Measurements from ENCODE around the gene SPPL2C. TPM values are rescaled to one million over a fixed set of nuclear protein-coding genes. Genes with fewer than 3 reads are reported as not detected.
A peak's percentile ranks its signal among the peaks of the same experiment; 100 is the strongest.

The SPPL2C gene
- total RNA-seq, 1 donor from 2014 or later = not detected

DNA sequence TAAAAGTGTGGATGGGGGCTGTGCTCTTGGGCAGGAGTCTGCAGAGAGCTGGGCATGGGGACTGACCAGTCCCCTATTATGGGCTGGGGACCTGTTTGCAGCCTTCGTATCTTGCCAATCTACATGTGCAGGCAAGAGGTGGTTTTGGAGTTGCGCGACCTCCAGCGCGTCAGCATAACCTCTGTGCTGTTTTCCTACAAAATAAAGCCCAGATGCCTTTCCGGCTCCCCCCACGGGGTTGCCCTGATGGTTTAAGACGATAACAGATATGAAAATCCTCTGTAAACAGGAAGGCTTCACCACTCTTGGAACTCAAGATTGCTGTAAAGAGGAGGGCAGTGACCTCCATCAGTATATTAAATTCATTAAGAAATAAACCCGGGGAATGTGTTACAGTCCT, 16.5 kb upstream of the SPPL2C start:
- DNase-seq (ENCODE audit: low read depth) = no peak

DNA sequence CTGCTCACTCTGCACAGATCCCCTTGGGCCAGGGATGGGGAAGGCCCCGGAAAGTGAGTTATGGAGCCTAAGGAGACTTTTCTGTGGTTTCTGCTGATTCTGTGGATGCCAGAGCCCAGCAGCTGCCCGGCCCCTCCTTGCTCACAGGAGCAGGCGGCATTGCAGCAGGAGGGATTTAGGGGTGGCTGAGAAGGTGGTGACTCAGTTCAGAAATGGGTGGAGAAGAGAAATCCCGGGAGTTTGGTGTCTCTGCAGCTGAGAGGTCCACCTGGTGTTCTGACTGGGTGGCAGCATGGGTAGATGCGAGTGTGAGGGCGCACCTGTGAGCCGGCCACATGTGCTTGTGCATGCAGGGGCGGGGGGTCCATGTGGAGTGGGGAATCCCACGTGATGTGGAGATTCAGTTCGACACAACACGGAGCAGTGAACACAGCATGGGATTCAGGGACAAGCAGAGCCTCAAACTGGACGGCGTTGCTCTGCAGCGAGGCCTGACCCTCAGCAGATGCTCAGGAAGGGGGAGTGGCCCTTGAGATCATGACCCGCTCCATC, 16.0 kb upstream of the SPPL2C start:
- no peak for DNase-seq (ENCODE audit: low read depth)

DNA sequence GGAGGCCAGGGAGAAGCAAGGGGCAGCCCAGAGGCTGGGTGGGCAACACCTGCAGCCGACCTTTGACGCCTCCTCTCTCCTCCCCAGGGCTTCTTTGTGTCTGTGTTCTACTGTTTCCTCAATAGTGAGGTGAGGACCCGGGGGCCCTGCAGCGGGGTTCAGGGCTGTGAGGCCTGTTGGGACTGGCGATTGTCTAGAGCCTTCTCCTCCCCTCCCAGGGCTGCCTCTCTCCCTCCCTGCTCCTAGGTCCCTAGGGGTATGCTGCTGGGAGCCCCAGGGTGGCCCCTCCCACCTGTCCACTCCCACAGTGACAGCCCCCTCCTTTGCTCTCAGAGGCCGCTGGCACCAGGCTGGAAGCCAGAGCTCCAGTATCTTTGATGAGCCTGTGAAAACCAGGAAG, 10.8 kb upstream of the SPPL2C start:
- DNase-seq (ENCODE audit: low read depth) = no peak

DNA sequence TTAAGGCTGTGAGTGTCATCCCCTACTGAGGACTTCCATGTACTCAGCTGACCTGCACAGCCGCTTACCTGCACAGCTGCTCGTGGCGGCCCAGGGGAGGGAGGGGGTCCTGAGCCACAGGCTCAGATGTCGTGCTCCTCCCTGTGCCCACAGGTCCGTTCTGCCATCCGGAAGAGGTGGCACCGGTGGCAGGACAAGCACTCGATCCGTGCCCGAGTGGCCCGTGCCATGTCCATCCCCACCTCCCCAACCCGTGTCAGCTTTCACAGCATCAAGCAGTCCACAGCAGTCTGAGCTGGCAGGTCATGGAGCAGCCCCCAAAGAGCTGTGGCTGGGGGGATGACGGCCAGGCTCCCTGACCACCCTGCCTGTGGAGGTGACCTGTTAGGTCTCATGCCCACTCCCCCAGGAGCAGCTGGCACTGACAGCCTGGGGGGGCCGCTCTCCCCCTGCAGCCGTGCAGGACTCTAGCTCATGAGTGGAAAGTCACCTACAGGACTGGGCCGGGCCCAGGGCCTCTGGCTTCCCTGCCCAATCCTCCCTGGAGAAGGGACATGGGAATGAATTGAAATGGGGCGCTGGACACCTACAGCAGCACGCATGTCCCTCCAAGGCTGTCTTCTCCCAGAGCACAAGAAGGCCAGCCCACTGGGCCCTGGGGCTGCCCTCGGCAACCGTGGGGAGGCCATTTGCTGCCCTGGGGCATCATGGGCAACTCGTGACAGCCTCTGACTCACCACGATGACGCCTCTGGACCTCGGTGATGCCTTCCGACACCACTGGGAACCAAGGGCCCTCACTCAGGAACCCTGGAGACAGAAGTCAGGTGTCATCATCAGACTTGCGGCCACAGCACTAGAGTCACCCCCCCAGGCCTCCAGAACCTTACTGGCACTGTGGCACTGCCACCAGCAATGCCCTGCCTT, 9.9 kb upstream of the SPPL2C start:
- no peak for DNase-seq (ENCODE audit: low read depth)

DNA sequence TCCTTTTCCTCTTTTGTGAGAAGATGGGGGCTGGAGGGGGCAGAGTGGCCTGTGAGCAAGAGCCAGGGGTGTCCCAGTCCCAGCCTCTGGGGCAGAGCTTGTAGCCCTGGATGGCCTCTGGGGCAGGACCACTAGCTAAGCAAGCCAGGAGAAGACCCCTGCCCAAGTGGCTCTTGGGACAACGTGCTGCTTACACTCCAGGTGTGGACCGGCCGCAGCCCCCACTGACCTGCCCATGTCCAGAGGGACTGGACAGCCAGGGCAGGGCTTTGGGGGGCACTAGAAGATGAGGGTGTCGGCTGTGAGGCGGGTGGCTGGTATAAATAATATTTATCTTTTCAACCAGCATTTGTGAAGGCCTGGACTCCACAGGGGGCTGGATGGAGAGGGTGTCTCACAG, 9.2 kb upstream of the SPPL2C start:
- DNase-seq (ENCODE audit: low read depth) = no peak

DNA sequence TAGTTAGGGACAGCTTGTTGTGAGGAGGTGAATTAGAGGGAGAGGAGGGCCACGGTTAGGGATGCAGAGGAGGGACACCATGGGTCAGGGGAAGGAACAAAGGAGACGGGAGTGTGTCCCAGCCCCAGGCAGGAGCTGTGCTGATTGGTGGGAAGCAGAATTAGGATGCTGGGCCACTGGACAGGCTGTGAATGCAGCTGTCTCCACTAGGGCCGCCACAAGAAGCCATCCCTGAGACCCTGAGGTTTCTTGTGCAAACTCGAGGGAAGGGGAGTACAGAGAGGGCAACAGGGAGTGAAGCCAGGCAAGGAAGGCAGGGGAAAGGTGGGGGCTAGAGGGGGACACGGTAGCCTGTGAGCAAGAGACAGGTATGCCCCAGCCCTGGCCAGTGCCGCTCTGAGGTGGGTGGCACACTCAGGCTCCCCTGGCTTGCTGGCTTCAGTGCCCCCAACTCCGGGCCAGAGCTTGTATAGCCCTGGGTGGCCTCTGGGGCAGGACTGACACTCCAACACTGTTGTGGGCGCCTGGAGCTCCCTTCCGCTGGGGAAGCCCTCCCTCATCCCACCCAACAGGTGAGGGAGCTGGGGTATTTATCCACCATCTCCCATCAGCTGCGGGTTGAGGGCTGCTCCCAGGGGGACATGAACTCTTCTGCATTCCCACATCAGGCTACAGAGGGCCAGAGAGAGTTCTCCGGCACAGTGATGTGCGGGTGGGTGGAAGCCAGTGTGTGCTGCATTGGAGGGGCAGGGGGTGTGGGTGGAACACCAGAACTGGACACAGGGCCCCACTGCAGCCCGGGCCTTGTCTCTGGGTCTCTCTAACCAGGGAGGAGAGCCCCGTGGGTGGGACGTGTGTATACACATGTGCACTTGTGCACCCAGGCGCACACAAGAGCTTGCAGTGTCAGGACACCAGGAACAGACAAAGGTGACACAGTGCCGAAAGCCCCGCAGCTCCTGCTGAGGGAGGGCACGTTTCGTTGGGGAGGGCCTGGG, 8.3 kb upstream of the SPPL2C start:
- no peak for DNase-seq (ENCODE audit: low read depth)

DNA sequence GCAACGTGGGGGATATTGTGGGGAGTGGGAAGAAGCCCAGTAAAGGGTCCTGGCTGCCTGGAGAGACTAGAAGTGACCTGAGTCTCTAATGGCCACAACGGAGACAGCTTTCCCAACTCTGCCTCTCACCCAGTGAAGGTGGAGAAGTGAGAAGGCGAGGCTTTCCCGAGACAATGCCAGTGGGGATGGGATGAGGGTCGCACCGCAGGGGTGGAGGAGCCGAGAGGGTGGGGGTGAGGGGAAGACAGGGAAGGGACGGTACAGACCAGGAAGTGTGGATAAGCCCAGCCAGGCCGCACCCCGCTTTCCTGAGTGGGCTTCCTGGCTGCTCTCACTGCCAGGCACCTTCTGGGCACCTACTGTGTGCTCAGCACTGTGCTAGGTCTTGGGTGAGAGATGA, 7.5 kb upstream of the SPPL2C start:
- DNase-seq (ENCODE audit: low read depth) = no peak

DNA sequence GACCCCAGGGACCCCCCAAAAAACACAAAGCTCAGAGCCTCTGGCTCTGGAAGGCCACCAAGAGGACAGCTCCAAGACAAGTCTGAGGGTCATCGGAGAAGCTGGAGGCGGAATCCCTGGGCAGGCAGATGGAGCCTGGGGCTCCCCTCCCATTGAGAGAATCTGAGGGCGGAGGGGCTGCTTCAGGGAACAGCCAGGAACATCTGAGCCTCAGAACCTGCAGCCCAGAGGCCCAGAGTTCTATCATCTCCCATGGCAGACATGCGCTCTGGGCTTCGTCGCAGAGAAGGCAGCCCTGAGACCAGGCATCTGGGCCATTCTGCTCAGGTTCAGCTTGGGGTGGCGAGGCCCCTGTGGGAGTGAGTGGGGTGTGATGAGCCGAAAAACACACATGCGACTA, 7.1 kb upstream of the SPPL2C start:
- DNase-seq (ENCODE audit: low read depth) = no peak

DNA sequence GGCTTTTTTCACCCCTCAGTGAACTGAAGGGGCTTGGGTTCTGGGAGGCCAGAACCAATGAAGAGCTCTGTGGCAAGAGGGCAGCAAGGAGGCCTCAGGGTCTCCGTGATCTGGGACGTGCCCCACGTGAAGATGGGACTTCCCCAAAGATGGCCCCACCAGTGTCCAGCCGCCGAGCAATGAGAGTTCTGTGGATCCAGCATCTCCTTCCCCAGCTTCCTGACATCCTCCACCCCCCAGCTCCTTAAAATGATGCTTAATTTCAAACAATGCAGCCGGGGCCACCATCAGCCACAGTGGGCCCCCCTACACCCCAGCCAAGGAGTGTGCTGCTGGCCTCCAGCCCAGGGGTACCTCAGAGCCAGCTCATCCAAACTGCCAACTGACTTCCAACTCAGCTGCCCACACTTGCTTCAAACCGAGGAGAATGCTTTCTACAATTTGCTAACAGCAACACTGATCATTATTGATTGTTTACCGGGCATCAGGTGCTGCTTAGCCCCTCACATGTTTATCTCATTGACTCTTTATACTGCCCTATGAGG, 5.9 kb upstream of the SPPL2C start:
- DNase-seq (ENCODE audit: low read depth) = no peak

DNA sequence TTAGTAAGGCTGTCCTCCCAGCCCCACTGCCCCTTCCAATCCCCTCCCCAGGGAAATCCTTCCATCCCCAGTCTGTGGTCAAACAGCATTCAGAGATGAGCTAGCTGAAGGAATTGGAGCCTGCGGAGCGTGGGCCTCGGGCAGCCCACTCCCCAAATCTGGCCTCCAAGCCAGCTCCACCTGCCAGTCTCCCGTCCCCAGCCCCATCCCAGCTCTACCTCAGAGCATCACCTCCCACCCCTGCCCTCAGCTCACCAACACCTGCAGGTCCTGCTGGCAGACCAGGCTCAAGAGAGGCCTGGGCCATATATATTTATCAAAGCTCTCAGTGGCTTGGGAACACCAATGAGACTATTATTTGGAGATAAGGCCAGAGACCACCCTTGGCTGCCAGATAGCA, 5.2 kb upstream of the SPPL2C start:
- no peak for DNase-seq (ENCODE audit: low read depth)

DNA sequence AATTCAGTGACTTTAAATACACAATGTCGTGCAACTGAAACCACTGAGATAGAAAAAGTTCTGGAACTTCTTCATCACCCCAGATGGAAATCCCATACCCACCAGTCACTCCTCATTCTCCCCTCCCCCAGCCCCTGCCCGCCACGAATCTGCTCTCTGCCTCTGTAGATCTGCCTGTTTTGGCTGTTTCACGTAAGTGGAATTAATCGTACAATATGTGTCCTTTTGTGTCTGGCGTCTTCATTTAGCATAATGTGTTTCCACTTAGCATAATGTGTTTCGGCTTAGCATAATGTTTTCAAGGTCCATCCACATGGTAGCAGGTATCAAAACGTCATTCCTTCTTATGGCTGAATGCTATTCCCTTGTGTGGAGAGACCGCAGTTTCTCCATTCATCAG, 3.5 kb upstream of the SPPL2C start:
- no peak for DNase-seq (ENCODE audit: low read depth)

DNA sequence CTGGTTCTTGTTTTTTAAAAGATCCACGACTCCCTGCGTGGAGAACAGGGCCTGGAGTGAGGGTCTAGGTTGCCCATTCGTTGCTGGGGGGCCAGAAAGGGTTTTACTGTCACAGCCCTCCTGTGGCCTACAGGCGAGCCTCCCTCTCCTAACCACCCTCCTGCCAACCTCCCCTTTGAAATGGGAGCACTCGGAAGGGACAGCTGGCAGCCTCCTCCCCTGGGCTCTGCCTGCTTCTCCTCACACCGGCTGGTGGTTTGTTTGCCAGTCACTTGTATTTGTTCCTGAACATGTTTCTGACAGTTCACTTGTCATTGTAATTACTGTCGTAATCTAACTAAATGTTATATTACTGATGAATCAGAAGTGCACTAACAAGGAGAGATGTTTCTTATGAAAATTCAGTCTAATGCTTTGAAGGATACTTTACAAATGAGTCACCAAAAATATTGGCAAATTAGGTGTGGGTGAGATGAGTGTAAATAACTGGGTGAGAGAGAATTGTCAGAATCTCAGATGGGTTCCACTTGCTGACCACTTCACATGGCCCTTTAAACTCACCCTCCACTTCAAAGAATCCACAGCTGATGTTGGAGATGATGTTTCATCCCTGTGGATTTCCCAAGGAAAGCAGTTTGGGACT, 2.7 kb upstream of the SPPL2C start:
- DNase-seq (ENCODE audit: low read depth) = peak; percentile 2

DNA sequence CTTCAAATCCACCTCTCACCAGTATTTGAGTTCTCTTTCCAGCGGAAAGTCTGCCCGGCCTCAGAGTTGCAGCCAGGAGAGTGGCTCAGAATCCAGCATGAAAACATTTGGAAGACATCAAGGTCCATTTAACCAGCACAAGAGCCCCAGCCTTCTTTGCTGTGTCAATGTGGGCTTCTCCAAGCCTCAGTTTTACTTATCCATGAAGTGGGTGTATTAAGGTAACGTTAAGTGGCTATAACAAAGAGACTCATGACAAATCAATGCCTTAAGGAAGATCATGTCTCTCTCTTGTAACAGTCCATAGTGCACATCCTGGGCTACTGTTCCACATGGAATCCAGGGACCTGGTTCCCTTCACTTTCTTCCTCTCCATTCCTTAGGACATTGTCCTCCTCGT, 959 bp upstream of the SPPL2C start:
- no peak for DNase-seq (ENCODE audit: low read depth)

DNA sequence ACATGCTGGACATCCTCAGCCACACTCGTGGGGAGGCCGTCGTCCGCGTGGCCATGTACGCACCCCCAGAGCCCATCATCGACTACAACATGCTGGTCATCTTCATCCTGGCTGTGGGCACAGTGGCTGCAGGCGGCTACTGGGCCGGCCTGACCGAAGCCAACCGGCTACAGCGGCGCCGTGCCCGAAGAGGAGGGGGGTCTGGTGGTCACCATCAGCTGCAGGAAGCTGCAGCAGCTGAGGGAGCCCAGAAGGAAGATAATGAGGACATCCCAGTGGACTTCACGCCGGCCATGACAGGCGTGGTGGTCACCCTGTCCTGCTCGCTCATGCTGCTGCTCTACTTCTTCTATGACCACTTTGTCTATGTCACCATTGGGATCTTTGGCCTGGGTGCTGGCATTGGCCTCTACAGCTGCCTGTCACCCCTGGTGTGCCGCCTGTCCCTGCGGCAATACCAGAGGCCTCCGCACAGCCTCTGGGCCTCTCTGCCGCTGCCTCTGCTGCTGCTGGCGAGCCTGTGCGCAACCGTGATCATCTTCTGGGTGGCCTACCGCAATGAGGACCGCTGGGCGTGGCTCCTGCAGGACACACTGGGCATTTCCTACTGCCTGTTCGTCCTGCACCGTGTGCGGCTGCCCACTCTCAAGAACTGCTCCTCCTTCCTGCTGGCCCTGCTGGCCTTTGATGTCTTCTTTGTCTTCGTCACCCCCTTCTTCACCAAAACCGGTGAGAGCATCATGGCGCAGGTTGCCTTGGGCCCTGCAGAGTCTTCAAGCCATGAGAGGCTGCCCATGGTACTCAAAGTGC, 900 bp downstream of the SPPL2C start:
- no peak for DNase-seq (ENCODE audit: low read depth)

DNA sequence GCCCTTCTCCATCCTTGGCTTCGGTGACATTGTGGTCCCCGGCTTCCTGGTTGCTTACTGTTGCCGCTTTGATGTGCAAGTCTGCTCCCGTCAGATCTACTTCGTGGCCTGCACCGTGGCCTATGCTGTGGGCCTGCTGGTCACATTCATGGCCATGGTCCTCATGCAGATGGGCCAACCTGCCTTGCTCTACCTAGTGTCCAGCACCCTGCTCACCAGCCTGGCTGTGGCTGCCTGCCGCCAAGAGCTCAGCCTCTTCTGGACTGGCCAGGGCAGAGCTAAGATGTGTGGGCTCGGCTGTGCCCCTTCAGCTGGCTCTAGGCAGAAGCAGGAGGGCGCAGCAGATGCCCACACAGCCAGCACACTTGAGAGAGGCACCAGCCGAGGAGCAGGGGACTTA, 1.5 kb downstream of the SPPL2C start:
- DNase-seq (ENCODE audit: low read depth) = no peak

DNA sequence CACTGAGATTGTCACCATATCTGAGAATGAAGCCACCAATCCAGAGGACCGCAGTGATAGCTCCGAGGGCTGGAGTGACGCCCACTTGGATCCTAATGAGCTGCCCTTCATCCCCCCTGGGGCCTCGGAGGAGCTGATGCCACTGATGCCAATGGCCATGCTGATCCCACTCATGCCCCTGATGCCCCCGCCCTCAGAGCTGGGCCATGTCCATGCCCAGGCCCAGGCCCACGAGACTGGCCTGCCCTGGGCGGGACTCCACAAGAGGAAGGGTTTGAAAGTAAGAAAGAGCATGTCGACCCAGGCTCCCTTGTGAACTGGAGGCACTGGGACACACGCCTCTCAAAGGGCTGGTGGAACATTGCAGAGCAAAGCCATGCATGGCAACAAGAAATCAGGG, 2.0 kb downstream of the SPPL2C start:
- DNase-seq (ENCODE audit: low read depth) = no peak

DNA sequence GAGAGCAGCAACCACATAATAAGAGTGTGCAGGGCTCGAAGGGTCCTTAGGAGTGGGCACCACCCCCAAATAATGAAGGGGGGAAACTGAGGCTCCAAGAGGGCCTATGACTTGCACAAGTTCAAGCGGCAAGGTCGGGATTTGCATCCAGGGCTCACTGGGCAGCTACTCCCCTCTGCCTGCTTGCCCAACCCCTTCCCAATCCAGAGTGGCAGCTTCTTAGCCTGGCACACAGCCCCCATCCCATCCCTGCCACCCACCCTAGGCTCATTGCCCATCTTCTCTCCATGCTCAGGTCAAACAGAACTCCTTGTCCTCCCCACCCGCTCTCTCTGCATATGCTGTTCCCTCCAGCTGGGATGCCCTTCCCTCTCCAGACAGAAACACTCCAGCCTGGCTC, 2.4 kb downstream of the SPPL2C start:
- no peak for DNase-seq (ENCODE audit: low read depth)

DNA sequence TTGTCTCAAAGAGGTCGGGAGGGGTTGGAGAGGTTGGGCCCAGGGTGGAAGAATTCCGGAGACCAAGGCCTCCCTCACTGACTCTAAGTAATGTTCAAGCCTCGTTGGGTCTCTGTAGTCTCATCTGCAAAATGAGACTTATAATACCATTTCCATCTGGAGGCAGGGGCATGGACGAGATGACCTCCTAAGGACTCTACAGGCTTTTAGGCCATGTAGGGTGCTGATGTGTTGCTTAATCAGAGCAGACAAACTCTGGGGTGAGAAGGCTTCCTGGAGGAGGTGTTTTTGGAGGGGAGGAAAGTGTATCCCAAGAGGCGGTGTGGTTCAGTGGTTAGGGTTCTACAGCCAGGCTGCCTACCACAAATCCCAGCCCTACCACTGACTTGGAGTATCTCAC, 3.1 kb downstream of the SPPL2C start:
- DNase-seq (ENCODE audit: low read depth) = no peak

DNA sequence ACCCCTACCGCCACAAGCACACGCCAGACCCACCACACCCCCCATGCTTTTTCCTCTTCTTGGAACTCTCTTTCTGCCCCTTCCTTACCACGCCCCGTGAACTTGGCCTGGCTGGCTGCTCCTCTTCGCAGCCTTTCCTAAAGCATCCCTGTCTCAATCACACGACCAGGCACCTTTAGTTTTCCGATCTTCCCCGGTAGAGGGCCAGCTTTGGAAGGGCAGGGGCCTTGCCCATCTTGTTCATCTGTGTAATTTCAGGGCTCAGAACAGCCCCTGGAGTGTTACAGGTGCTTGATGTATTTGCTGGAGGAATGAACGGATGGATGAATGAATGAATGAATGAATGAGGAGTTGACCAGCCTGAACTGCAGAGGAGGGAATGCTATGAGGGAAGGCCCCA, 3.7 kb downstream of the SPPL2C start:
- DNase-seq (ENCODE audit: low read depth) = no peak

DNA sequence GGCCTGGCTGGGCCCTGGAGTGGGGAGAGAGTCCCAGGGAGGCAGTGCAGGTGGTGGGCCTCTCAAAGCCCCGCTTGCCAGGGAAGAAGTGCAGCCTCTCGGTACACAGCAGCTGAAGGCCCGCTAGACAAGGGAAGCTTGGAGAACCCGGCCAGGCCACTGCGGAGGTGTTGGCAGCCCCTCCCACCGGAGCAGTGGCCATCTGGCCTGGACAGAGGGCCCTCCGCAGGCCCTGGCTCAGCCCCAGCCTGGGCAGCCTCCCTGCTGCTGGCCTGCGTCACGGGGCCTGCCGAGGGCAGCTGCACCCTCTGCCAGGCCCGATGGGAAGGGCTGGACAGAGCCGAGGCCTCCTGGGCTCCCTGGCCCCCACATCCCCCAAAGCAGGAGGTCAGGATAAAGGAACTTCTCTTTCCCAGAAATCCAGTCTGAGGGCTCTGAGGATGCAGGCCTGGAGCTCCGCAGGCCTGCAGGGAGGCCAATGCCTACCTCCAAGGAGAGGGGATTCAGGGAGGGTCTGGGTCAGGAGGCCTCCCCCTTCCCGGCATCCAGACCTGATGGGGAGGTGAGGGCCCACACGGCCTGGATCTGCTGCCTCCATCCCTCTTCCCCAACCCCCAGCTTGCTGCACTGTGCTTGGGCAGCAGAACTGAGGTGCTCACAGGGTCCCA, 4.3 kb downstream of the SPPL2C start:
- no peak for DNase-seq (ENCODE audit: low read depth)
